ENCODE measurements around the gene DPP6. TPM values are rescaled to one million over a fixed set of nuclear protein-coding genes. Genes with fewer than 3 reads are reported as not detected.

The DPP6 gene
- total RNA-seq, 4 donors from 2014 or later: 13.4 to 33.2 (median 26.8) TPM

DNA sequence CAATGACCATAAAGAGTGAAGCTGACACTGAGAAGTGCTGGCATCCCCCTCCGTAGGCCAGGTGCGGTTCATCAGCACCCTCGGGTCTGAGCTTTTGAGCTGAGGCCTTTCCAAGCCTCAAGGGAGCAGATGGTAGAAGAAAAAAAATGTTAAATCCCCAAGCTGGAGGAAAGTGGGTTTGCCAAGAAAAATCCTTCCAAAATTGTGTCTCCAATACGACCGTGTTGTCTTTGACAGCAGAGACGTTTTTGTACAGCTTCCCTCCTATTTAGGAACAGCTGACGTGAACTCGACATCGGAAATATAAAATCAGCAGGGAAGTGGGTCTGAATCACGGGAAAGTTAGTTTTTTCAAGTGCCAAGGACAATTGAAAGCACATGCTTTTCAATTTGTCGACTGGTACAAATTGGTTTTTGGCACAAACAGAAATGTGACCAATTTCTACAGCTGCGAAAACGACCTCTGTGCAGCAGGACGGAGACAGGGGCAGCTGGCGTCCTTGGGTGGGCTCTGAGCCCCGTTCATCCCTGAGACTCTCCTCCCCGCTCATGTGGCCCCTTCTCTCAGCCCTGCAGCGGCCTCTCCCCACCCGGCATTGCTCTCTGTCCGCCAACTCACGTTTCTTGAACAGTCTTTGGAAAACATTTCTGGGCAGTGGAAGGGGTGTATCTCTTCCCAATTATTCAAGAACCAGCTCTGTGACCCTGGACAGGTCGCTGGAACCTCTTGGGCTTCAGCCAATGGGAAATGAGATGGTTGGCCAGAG, 860.9 kb downstream of the DPP6 start:
- intact Hi-C loops (cut with DNase I): loop anchor here (5.0 kb wide), 1 partner anchor 434 kb away; no protein-coding TSS in a partner anchor
- no peak for TF ChIP-seq EP300 (IDR thresholded peaks at IDR 0.05)
- no peak for TF ChIP-seq POLR2AphosphoS5 (IDR thresholded peaks at IDR 0.05)
- TF ChIP-seq, protein P1, sequence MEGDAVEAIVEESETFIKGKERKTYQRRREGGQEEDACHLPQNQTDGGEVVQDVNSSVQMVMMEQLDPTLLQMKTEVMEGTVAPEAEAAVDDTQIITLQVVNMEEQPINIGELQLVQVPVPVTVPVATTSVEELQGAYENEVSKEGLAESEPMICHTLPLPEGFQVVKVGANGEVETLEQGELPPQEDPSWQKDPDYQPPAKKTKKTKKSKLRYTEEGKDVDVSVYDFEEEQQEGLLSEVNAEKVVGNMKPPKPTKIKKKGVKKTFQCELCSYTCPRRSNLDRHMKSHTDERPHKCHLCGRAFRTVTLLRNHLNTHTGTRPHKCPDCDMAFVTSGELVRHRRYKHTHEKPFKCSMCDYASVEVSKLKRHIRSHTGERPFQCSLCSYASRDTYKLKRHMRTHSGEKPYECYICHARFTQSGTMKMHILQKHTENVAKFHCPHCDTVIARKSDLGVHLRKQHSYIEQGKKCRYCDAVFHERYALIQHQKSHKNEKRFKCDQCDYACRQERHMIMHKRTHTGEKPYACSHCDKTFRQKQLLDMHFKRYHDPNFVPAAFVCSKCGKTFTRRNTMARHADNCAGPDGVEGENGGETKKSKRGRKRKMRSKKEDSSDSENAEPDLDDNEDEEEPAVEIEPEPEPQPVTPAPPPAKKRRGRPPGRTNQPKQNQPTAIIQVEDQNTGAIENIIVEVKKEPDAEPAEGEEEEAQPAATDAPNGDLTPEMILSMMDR (IDR thresholded peaks at IDR 0.05): no peak
- no peak for TF ChIP-seq POLR2A (IDR thresholded peaks at IDR 0.05; ENCODE audit: low read depth)

DNA sequence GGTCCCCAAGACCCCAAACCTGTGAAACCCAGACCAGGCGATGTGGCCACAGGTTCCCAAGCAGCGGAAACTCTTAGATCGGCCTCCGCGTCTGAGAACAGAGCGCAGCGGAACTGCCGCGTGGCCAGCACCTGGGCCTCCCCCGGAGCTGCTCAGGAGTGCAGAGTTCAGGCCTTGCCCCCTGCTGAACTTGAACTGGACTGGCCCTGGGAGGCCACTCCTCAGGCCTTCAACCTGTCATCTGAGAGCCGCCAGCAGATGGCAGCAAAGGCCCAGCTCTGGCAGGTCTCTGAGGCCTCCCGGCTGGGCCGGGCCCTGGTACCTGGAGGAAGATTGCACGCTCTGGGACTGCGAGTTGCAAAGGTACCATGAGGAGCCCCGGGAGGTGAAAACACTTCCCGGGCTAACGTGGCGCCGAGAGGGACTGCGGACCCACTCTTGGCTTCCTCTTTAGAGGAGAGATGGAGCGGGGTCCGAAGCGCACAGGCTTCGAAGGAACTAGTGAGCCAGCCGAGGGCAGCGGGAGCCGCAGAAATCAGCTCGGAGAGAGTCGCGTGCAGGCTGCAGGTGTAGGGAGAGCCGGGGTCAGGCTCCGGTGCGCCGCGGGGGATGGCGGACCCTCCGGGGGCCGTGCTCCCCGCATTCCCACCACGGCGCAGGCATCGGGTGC, 861.6 kb downstream of the DPP6 start:
- TF ChIP-seq, protein P1 (IDR thresholded peaks at IDR 0.05): peak in 2 of 3 experiments; percentile 81
- TF ChIP-seq EP300 (IDR thresholded peaks at IDR 0.05): no peak
- TF ChIP-seq POLR2AphosphoS5 (IDR thresholded peaks at IDR 0.05): peak in 1 of 2 donors; percentile 18
- H3K4me3 ChIP-seq: peak overlapping the region; percentile 39 to 48 (median 44)
- WGBS: 40% methylated on average over 7 of the region's 43 CpGs
- DNase-seq (ENCODE audit: extremely low spot score): no peak
- H3K27me3 ChIP-seq: peaks cover 0 to 58% (median 4%) of the 10 kb centered on the region in 4 donors
- peaks cover 8 to 15% (median 11%) of the 10 kb centered on the region in 4 donors for H3K4me1 ChIP-seq
- peaks cover 0 to 13% (median 9%) of the 10 kb centered on the region in 4 donors for H3K9me3 ChIP-seq
- H3K27ac ChIP-seq (replicated peaks in 1 of 4): no peak overlapping the region
- intact Hi-C loops (cut with DNase I): loop anchor here (5.0 kb wide), 1 partner anchor 434 kb away; no protein-coding TSS in a partner anchor
- H3K36me3 ChIP-seq: no peaks in the 10 kb centered on the region

More for the DNA sequence above, 860.9 kb downstream of the DPP6 start:
- H3K27me3 ChIP-seq: peaks cover 0 to 64% (median 4%) of the 10 kb centered on the region in 4 donors
- H3K4me1 ChIP-seq: peaks cover 8 to 15% (median 11%) of the 10 kb centered on the region in 4 donors
- H3K9me3 ChIP-seq: peaks cover 0 to 13% (median 9%) of the 10 kb centered on the region in 4 donors
- DNase-seq (ENCODE audit: extremely low spot score): no peak
- WGBS: 72% methylated on average over 22 of the region's 22 CpGs
- no peak overlapping the region for H3K4me3 ChIP-seq
- no peak overlapping the region for H3K27ac ChIP-seq (replicated peaks in 1 of 4)
- H3K36me3 ChIP-seq: no peaks in the 10 kb centered on the region

DNA sequence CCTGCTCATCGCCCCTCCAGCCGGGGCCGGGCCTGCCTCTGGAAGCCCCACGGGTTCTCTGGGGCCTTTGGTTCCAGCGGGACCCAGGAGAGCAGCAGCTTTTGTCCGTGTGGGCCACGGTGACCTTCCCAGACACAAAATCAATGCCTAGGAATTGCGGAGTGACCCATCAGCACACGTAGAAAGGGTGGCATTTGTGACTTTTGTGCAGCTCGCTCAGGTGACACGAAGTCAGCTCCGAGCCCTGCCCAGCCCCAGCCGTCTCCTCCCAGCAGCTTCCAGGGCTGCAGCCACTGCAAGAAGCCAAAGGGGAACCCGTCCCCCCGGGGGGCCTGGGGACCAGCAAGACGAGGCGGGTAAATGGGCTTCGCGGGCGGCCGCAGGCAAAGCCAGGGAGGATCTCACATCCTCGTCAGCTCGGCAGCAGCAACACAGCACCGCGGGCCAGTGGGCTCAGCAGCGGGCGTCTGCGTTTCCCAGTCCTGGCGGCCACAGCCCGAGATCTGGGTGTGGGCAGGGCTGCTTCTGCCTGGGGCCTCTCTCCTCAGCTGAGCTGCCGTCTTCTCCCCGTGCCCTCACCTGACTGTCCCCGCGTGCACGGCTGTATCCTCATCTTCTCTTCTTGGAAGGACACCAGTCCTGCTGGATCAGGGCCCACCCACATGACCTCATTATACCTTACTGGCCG, 862.3 kb downstream of the DPP6 start:
- intact Hi-C loops (cut with DNase I): loop anchor here (5.0 kb wide), 1 partner anchor 433 kb away; no protein-coding TSS in a partner anchor
- TF ChIP-seq POLR2AphosphoS5 (IDR thresholded peaks at IDR 0.05) (no peak), POLR2A (IDR thresholded peaks at IDR 0.05; ENCODE audit: low read depth) (no peak), EP300 (IDR thresholded peaks at IDR 0.05) (no peak)
- TF ChIP-seq, protein P1 (IDR thresholded peaks at IDR 0.05): no peak
- Histone ChIP-seq H3K36me3 (no peaks in the 10 kb centered on the region), H3K9me3 (peaks cover 0 to 13% (median 9%) of the 10 kb centered on the region in 4 donors), H3K27me3 (peaks cover 0 to 51% (median 4%) of the 10 kb centered on the region in 4 donors), H3K4me1 (peaks cover 8 to 15% (median 11%) of the 10 kb centered on the region in 4 donors), H3K27ac (replicated peaks in 1 of 4) (no peak overlapping the region), H3K4me3 (peak overlapping the region; percentile 39 to 48 (median 44))
- WGBS: 63% methylated on average over 7 of the region's 36 CpGs
- DNase-seq (ENCODE audit: extremely low spot score): no peak

DNA sequence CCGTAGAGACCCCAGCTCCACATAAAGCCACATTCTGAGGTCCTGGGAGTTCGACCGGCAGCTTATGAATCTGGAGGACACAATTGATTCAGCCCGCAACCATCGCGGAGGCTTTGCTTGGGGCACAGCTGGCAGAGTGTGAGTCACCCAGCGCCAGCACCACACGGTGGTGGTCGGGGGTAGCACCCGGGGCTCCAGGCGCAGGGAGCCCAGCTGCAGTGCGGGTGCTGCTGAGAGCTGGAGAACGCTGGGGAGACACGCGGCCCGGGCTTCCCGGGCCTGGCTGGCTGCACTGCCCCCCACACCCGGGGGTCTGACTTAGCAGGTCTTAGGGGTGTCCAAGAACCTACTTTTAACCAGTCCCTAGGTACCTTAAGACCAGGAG, 862.8 kb downstream of the DPP6 start:
- Histone ChIP-seq H3K36me3 (no peaks in the 10 kb centered on the region), H3K4me3 (no peak overlapping the region), H3K4me1 (peaks cover 8 to 15% (median 11%) of the 10 kb centered on the region in 4 donors), H3K9me3 (peaks cover 0 to 13% (median 9%) of the 10 kb centered on the region in 4 donors), H3K27ac (replicated peaks in 1 of 4) (no peak overlapping the region), H3K27me3 (peaks cover 0 to 46% (median 4%) of the 10 kb centered on the region in 4 donors)
- DNase-seq (ENCODE audit: extremely low spot score): no peak
- WGBS: 64% methylated on average over 4 of the region's 18 CpGs
- TF ChIP-seq POLR2AphosphoS5 (IDR thresholded peaks at IDR 0.05) (no peak), EP300 (IDR thresholded peaks at IDR 0.05) (no peak), POLR2A (IDR thresholded peaks at IDR 0.05; ENCODE audit: low read depth) (no peak)
- TF ChIP-seq, protein P1 (IDR thresholded peaks at IDR 0.05): no peak
- intact Hi-C loops (cut with DNase I): loop anchor here (5.0 kb wide), 1 partner anchor 432 kb away; no protein-coding TSS in a partner anchor
